Measurements from ENCODE around the gene CLDN16.

Gene CLDN16

GRCh38 chr3:190381441-190381840, 6.5 kb upstream of the CLDN16 start:
- DNase-seq = no peak

GRCh38 chr3:190382082-190382481, 5.9 kb upstream of the CLDN16 start:
- DNase-seq = peak; percentile 20

GRCh38 chr3:190384309-190384756, 3.6 kb upstream of the CLDN16 start:
- no peak for DNase-seq

GRCh38 chr3:190385731-190386688, 2.0 kb upstream of the CLDN16 start:
- peak; percentile 88 for DNase-seq

GRCh38 chr3:190388703-190389102, 740 bp downstream of the CLDN16 start:
- DNase-seq = no peak

DNA sequence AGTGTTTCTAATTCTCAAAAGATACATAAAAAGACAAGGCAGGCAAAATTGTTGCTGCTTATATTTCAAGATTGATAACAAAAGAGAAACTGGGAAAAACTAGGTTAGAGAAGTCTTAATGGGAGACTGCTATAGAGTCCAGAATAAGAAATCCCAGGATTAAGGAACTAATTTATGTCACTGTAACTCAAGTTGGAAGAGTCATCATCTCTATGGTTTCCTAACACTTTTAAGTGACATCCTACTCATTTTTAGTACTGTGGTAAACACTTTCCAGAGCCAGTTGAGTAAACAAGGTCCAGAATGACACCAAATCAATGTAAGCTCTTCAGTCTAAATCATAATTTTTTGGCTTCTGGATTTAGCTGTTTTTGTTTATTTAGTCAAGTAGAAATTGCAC, 8.0 kb downstream of the CLDN16 start:
- DNase-seq = no peak

GRCh38 chr3:190397889-190398288, 9.9 kb downstream of the CLDN16 start:
- DNase-seq = no peak

- DNase-seq = no peak
These were observed 11.7 kb downstream of the CLDN16 start for GRCh38 chr3:190399677-190400076.

- no peak for DNase-seq
These were observed 14.0 kb downstream of the CLDN16 start for GRCh38 chr3:190401963-190402362.

DNA sequence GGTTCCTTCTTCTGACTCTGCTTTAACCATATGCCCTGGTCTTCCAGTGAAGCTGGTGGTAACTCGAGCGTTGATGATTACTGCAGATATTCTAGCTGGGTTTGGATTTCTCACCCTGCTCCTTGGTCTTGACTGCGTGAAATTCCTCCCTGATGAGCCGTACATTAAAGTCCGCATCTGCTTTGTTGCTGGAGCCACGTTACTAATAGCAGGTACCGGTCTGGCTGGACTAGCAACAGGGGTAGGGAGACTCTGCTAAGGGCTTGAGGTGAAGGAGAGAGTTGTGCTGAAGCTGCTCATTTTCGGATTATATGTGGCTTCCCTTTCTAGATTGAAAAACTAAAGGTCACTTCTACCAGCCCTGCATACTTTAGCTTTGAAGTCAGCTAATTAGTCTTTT, 16.8 kb downstream of the CLDN16 start:
- no peak for DNase-seq

DNA sequence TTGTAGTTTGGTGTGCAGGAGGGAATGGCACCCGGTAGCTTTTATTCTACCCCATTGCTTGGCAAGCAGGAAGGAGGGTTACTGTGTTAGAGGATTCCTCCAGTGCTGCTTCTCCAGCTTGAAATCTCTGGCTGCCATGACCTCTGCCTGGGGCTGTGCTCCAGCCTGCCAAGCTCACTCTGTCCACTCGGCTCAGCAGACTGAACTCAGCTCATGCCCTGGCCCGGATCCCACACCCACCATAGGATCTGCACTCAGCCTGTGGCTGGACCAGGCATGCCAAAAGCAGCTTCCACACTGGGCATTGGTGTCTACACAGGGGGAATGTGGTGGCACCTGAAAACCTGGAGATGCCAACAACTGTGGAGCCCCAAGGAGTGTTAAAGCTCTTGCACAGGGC, 26.3 kb downstream of the CLDN16 start:
- DNase-seq = no peak

GRCh38 chr3:190424108-190424477, 36.1 kb downstream of the CLDN16 start:
- DNase-seq = no peak

DNA sequence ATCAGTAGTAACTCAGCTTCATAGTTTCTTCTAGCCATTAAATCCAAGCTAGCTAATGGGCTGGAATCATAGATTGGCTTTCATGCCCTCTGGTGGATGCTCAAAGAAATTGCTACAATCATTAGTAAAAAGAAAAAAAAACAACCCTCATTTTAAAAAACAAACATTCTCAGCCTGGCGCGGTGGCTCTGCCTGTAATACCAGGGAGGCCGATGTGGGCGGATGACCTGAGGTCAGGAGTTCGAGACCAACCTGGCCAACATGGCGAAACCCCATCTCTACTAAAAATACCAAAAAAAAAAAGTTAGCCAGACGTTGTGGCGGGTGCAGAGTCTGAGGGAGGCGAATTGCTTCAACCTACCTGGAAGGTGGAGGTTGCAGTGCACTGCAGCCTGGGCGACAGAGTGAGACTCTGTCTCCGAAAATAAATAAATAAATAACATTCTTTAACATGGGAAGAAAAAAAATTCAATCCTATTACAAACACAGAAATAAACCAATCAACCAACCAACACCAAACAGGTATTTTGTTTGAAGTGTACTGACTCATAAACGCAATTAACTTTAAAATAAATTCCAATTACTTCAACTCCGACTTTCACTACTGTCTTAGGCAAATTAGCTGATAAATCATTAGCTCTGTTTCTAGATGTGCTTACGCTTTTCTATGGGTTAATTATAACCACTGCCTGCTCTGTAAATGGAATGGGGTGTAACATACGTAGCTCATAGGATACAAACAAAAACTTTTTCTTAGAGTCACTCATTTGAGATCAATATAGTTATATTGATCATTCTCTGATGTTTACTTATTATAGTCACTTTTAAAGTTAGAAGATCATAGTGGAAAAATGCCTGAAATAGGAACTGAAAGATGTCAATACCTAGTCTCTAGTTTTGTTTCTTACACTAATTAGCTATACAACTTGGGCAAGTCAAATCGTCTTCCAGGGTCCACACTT, 36.8 kb downstream of the CLDN16 start:
- DNase-seq = peak; percentile 48

GRCh38 chr3:190425833-190426232, 37.9 kb downstream of the CLDN16 start:
- DNase-seq = no peak

DNA sequence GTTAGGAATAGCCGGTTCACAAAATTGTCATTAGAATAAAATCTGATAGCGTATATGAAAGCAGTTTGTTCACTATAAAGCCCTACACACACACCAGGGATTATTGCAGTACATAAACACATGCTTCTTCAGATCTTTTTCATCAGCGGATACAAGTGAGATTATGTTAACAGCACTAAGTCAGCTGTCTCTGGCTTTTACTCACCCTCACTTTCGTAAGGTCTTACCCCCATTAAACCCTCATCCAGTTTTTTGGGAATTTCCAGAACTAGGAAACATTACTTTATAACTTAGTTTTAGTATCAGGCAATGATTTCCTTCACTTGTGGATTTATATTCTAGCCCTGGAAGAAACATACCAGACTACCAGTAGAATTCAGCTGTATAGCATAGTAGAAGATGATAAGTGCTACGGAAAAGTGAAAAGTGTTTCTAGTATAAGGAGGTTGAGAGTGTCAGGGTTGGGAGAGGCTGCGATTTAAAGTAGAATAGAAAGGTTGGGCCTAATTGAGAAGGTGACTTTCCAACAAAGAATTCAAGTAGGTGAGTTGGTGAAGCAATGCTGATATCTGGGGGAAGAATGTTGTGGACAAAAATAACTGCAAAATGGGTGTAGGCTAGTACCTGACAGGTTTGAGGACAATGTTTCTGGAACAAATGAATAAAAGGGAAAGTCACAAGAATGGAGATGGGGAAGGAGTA, 39.0 kb downstream of the CLDN16 start:
- DNase-seq = no peak

GRCh38 chr3:190429681-190430080, 41.7 kb downstream of the CLDN16 start:
- peak; percentile 3 for DNase-seq

DNA sequence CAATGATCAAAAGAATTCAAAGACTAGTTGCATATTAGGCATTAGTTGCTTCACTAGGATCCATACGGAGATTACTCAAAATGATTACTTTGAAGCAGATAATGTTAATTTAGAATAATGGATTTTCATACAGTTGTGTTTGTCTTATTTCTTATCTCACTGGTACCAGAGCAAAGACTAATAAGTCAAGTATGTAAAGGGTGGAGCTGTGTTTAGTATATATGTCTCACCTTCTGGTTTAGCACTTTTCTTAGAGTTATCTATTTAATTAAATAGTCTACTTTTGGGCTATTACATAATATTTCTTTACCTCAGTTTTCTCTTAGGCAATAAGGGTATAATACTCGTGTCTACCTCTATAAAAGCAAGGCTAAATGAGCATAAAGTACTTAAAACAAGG, 42.9 kb downstream of the CLDN16 start:
- DNase-seq = no peak

- DNase-seq = no peak
These were observed 44.3 kb downstream of the CLDN16 start for GRCh38 chr3:190432216-190432615.

DNA sequence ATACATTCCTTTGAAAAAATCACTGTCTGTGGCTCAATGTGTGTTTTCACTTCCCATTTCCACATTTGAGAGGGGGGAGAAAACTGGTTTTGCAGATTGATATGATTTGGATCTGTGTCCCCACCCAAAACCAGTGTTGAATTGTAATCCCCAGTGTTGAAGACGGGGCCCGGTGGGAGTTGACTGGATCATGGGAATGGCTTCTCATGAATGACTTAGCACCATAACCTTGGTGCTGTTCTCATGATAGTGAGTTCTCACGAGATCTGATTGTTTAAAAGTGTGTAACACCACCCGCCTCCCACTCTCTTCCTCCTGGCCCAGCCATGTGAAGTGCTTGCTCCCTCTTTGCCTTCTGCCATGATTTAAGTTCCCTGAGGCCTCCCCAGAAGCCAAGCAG, 45.7 kb downstream of the CLDN16 start:
- DNase-seq = no peak

DNA sequence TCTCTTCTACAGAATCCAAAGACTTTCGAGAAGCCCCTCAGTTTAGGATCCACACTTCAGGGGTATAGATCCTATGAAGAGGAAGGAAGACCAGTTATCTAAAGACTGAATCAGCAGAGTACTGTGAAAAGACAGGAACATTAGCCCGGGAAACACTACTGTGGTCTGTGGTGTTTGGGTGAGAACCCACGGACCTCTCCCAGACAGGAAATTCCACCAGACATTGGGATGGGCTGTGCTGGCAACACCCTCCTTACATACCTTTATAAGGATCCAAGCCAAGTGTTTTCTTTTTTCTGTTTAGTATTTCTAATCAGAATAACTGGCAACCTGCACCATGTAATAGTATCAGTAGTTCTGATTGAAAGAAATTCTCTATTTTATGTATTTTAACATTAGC, 47.7 kb downstream of the CLDN16 start:
- DNase-seq = no peak

DNA sequence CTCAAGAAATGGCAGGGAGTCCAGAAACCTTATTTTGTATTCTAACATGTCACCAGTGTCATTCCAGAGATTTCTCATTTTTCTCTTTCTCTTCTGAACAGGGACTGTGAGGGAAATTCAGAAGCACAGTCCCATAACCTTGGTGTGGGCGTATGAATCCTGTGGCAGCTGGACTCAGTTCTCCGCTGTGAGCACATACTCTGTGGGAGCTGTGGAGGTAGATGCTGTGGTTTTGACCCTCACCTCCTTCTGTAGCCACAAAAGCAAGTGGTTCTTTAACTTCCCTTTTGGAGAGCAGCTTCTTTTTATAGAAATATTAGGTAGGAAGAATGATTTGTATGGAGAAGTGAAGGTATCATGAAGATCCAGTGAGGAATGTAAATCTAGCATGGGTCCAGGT, 48.4 kb downstream of the CLDN16 start:
- DNase-seq = no peak

GRCh38 chr3:190442240-190442639, 54.3 kb downstream of the CLDN16 start:
- DNase-seq = no peak

DNA sequence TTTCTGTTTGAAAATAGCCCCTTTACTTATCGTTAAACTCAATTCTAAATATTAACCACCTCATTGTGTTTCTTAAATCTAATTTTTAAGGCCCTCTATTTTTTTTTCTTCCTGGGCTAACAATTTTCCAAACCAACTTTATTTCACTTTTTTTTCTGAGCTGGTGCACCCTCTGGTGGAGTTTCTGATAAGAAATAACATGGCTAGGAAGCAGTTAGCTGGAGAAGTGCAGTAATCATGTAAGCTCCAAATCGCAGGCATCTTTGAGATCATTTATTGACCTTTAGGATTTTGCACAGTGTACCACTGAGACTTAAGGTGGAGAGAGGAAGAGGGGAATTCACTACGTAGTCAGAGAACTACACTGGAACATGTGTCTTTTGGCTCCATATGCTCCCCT, 55.3 kb downstream of the CLDN16 start:
- DNase-seq = no peak

All from amniotic stem cell (primary cell).